ENCODE data around the gene SLC8A1. TPM values are rescaled to one million over a fixed set of nuclear protein-coding genes. Genes with fewer than 3 reads are reported as not detected.

Gene SLC8A1
- total and polyA plus RNA-seq, 7 donors: 0.20 to 4.9 (median 2.3) TPM

DNA sequence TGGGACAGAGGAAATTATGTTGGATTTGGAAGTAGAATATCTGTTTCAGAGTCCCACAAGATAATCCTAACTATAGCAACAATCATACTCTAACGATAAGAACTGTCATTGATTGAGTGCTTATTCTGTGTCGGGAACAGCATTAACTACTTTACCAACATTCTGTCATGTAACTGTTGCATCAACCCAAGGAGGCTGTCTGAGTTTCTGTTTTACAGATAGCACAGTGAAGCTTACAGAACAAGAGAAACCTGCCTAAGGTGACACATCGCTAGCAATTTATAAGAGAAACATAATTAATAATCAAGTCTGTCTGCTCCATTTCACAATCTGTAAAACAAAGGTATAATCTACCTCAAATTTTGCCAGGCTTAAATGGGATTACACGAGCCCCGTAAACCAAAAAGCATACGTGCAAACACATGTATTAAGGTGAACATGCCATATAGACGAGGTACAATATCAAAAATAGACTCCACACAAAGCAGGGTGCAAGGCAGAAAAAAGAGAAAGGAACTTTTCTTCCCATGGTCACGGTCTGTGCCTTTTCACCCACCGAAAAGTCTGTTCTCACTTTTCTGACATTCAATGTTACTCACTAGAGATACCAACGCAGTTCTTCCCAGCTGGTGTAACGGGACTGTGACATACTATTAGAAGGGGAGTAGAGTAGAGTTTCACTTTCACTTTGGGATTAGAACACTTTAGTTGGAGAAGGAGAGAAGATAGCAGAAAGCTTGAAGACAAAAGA lies 37.2 kb upstream of the SLC8A1 start:
- Histone ChIP-seq H3K27ac (peak overlapping the region; percentile 3), H3K27me3 (ENCODE audit: insufficient read depth in 3 of 3, low read length in 2 of 3) (no peaks in the 10 kb centered on the region), H3K4me1 (peaks cover 6% of the 10 kb centered on the region), H3K36me3 (ENCODE audit: insufficient read depth in 1 of 2, low read depth in 1 of 2) (no peaks in the 10 kb centered on the region), H3K4me3 (peak overlapping the region; percentile 58), H3K9me3 (no peaks in the 10 kb centered on the region)
- TF ChIP-seq, protein P1, sequence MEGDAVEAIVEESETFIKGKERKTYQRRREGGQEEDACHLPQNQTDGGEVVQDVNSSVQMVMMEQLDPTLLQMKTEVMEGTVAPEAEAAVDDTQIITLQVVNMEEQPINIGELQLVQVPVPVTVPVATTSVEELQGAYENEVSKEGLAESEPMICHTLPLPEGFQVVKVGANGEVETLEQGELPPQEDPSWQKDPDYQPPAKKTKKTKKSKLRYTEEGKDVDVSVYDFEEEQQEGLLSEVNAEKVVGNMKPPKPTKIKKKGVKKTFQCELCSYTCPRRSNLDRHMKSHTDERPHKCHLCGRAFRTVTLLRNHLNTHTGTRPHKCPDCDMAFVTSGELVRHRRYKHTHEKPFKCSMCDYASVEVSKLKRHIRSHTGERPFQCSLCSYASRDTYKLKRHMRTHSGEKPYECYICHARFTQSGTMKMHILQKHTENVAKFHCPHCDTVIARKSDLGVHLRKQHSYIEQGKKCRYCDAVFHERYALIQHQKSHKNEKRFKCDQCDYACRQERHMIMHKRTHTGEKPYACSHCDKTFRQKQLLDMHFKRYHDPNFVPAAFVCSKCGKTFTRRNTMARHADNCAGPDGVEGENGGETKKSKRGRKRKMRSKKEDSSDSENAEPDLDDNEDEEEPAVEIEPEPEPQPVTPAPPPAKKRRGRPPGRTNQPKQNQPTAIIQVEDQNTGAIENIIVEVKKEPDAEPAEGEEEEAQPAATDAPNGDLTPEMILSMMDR (IDR thresholded peaks at IDR 0.05): no peak
- DNase-seq (no peak), ATAC-seq (peak; percentile 46 to 68 (median 57))
- intact Hi-C loops (cut with DNase I): loop anchor here in 1 of 2 donors (2.0 kb wide), 1 partner anchor 66 kb away; no protein-coding TSS in a partner anchor
- 35 to 57% (median 35%) methylated on average over 11 of the region's 11 CpGs for WGBS, 3 donors

DNA sequence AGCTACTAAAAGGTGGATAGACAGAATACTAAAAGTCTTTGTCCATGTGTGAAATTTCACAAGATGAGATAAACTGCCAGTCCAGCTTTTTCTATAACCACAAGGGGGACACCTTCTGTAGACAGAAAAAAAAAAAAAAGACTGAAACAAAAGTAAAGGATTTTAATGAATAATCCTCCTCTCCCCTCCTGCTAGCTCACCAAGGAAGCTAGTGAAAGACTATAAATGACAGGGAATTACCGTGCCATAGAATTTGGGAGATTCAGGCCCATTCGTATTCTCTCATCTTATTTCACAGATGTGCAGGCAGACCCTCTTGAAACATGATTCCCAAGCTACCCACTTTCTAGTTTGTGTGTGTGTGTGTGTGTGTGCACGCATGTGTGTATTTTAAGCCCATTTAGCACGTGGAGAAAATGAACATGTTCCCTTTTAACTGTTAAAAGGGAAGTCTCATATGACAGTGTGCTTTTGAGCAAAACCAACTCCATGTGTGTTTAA lies 36.3 kb upstream of the SLC8A1 start:
- DNase-seq (no peak), ATAC-seq (peak in 1 of 4 donors; percentile 33)
- no peak overlapping the region for H3K4me3 ChIP-seq
- TF ChIP-seq, protein P1 (IDR thresholded peaks at IDR 0.05): peak; percentile 41
- H3K27ac ChIP-seq: no peak overlapping the region
- intact Hi-C loops (cut with DNase I): loop anchor here in 1 of 2 donors (2.0 kb wide), 1 partner anchor 67 kb away; no protein-coding TSS in a partner anchor
- no peaks in the 10 kb centered on the region for H3K9me3 ChIP-seq
- H3K36me3 ChIP-seq (ENCODE audit: insufficient read depth in 1 of 2, low read depth in 1 of 2): no peaks in the 10 kb centered on the region
- 39 to 49% (median 43%) methylated on average over 4 of the region's 4 CpGs for WGBS, 3 donors
- peaks cover 0 to 3% (median 0%) of the 10 kb centered on the region in 3 donors for H3K27me3 ChIP-seq (ENCODE audit: insufficient read depth in 3 of 3, low read length in 2 of 3)
- peaks cover 6% of the 10 kb centered on the region for H3K4me1 ChIP-seq

DNA sequence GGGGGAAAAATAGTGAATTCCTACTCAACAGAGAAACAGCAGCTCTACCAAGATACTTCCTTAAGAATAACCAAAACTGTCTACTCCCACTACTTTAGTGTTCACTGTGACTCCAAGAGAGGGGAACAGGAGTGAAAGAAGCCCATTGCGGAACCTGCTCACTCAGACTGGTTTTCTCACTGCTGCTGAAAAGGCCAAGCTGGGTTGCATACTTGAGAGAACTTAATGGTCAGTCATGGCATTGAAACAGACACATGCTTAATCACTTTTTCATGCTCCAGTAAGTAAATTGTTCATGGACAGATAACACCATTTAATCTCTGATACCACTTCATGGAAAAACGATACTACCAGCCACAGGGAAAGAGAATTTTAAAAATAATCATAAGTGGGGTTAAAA lies 35.7 kb upstream of the SLC8A1 start:
- H3K27me3 ChIP-seq (ENCODE audit: insufficient read depth in 3 of 3, low read length in 2 of 3): peaks cover 0 to 3% (median 0%) of the 10 kb centered on the region in 3 donors
- no peak overlapping the region for H3K27ac ChIP-seq
- intact Hi-C loops (cut with DNase I): loop anchor here in 1 of 2 donors (2.0 kb wide), 1 partner anchor 67 kb away; no protein-coding TSS in a partner anchor
- TF ChIP-seq, protein P1 (IDR thresholded peaks at IDR 0.05): no peak
- WGBS, 3 donors: 53 to 72% (median 53%) methylated on average over 2 of the region's 2 CpGs
- H3K4me3 ChIP-seq: no peak overlapping the region
- no peaks in the 10 kb centered on the region for H3K9me3 ChIP-seq
- H3K4me1 ChIP-seq: peaks cover 6% of the 10 kb centered on the region
- H3K36me3 ChIP-seq (ENCODE audit: insufficient read depth in 1 of 2, low read depth in 1 of 2): no peaks in the 10 kb centered on the region
- no peak for ATAC-seq
- no peak for DNase-seq

DNA sequence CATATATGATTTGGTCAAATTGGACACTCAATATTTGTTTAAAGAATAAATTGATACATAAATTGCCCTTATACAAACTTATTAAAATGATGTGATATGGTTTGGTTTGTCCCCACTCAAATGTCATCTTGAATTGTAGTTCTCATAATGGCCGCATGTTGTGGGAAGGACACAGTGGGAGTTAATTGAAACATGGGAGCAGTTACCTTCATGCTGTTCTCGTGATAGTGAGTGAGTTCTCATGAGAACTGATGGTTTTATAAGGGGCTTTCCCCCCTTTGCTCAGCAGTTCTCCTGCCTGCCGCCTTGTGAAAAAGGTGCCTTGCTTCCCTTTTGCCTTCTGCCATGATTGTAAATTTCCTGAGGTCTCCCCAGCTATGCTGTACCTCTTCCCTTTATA lies 34.0 kb upstream of the SLC8A1 start:
- 90 to 94% (median 91%) methylated on average over 3 of the region's 3 CpGs for WGBS, 3 donors
- H3K4me3 ChIP-seq: no peak overlapping the region
- DNase-seq: no peak
- H3K36me3 ChIP-seq (ENCODE audit: insufficient read depth in 1 of 2, low read depth in 1 of 2): no peaks in the 10 kb centered on the region
- peaks cover 6% of the 10 kb centered on the region for H3K4me1 ChIP-seq
- ATAC-seq: no peak
- H3K27ac ChIP-seq: no peak overlapping the region
- TF ChIP-seq, protein P1 (IDR thresholded peaks at IDR 0.05): no peak
- H3K27me3 ChIP-seq (ENCODE audit: insufficient read depth in 3 of 3, low read length in 2 of 3): peaks cover 0 to 3% (median 0%) of the 10 kb centered on the region in 3 donors
- no peaks in the 10 kb centered on the region for H3K9me3 ChIP-seq
- intact Hi-C loops (cut with DNase I): no loop called here

Data from psoas muscle (tissue), 8 donors.